ENCODE data around the gene GRPEL2.

- TF ChIP-seq CTCF (IDR thresholded peaks at IDR 0.05) (no peak), POLR2A (IDR thresholded peaks at IDR 0.05) (no peak), EP300 (IDR thresholded peaks at IDR 0.05) (no peak), POLR2AphosphoS5 (IDR thresholded peaks at IDR 0.05) (no peak)
These were observed 558 bp downstream of the GRPEL2 start for GRCh38 chr5:149345892-149346222.
